ENCODE data around the gene C9orf152.

C9orf152 gene

GRCh38 chr9:110180511-110181434 lies 27.2 kb downstream of the C9orf152 start:
- DNase-seq = no peak

DNA sequence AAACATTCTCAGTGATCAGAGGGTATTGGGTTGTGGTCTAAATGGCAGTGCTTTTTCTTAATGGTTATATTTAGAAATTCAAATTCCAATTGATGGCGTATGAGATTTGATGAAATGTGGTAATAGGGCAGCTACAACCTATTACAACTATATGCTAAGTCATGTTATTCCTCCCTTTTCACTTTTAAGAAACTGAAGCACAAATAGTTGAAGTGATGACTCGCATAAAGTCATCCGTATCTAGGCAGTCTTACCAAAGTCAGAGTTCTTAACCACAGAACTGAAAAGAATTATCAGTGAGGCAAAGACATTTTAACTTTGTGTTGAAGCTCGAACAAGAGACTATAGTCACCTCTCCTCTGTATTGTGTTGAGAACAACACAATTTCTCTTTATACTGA lies 28.2 kb downstream of the C9orf152 start:
- DNase-seq = no peak

DNA sequence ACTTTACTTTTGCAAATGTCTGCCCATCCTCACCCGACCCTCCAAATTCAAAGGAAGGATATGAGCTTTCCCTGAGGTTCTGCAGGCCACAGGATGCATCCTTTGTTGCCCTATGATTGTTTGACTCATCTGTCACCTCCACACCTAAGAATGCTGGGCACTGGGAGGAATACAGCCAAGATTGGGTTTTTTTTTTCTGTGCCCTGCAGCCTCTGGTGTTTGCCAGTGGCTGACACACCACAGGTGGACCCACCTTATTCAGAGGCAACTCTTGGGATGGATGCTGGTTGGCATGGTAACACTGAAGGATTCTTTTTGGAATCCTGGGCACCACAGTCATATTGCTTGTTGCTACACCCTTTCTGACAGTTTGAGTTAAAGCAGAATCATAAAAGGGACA lies 29.7 kb downstream of the C9orf152 start:
- no peak for DNase-seq

DNA sequence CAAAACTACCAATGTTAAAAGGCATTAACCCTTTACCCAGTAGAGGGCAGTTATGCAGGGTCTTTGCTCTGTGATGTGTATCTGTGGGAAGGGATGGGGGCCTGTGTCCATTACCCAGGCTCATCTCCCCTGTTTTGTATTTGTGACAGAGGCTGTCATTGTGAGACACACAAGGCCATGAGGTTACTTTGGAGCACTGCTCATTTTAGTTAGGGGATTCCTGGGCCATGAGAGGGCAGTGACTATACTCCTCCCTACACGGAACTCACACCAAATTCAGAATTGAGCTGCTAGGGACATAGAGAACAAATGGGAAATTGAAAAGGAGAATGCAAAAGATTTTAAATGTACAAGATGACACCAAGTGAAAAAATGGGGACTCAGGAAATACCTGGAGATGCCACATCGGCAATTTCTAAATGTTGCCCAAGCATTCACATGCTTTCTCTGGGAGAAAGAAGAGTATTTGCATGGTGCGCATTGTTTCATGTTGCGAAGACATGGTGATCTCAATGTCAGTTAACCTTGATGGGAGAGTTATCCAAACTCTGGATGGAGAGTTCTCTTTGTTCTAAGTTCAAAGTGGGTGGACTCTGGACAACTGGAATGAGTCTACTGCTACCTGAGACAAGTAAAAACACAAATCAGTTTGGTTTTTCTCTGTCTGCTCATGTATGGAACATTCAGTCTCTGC lies 32.5 kb downstream of the C9orf152 start:
- no peak for DNase-seq

DNA sequence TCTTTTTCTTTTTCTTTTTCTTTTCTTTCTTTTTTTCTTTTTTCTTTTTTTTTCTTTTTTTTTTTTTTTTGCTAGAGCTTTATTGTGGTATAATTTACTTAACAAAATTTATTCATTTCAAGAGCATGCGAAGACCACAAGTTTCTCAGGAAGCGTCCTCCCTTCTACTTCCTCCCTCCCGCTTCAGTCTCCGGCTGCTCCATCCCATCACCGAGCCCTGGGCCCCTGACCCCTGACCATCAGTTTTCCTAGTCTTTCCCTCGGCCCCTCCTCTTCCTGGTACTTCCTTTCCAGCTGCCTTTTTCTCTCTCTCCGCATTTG lies 34.7 kb downstream of the C9orf152 start:
- no peak for DNase-seq

- DNase-seq = peak; percentile 9 to 24
These were observed 37.4 kb downstream of the C9orf152 start for GRCh38 chr9:110170357-110171257.

- no peak for DNase-seq
These were observed 39.5 kb downstream of the C9orf152 start for GRCh38 chr9:110168486-110168885.

DNA sequence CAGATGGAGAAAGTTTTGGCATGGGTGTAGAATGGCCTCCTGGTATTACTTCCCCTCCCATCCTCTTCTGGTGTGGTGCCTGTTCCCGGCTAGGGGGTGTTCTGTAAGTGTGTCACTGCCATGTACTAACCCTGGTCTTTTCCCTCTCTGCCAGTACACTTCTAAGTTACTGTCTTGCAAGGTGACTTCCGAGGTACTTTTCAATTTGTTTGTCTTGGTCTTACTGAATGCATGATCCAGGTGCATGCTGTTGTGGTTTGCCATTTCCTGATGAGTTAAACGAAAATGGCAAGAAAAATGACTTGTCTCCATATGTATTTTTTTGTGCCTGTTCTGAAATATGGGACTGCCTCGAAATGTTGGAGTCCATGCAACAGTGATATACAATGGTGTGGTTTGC lies 46.0 kb downstream of the C9orf152 start:
- DNase-seq = no peak

DNA sequence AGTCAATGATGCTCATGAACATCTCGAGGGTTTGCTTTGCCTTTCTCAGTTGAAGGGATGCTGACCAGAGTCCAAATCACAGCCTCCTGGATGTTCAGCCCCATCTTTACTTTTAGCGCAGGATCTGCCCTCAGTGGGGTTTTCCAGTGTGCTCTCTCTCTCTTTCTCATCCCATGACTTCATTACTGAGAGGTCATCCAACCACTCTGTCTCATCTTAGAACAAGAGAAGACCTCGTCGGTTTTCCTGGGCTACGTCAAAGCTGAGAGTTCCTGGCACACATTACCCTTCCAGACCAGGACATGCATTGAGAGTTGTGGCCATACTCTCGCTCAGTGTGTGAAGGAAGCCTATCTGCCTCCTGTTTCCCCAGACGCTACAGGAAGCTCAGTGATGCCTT lies 47.3 kb downstream of the C9orf152 start:
- no peak for DNase-seq

- no peak for DNase-seq
These were observed 47.8 kb downstream of the C9orf152 start for GRCh38 chr9:110160123-110160522.

- DNase-seq = no peak
These were observed 49.9 kb downstream of the C9orf152 start for GRCh38 chr9:110157823-110158664.

DNA sequence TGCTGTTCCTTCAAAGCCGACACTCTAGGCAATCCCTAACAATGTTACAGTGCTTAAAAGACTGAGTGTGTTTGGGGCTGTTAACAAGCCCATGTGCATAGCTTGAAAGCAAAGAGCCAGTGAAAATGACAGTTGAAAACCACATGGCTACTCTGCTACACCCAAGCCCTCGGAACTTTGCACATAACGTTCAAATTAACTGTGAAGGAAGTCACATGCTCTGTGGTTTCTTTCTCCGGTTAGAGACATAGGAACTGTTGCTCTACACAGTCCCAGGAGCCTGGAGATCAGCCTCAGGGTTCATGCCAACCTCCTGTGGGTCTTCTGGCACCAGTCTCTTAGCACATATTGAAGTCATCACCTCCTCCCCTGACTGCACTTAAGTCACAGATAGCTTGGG lies 51.1 kb downstream of the C9orf152 start:
- peak; percentile 69 to 83 for DNase-seq

GRCh38 chr9:110156416-110156815 lies 51.5 kb downstream of the C9orf152 start:
- no peak for DNase-seq

DNA sequence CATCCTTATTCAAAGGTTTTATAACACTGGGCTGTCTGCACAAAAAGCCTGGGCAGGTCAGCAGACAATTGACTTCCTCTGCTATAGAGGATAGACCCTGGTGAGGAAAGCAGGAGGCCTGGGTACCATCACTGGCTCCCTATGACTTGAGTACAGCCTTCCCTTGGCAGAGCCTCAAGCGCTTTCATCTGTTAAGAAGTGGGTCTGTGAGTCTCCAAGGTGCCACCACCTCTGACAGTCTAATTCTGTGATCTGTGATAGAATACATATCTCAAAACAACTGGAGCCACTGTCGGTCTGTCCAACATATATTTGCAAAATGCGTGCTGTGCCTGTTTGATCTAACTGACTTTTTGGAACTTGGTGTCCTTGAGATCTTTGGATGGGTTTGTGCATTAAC lies 52.2 kb downstream of the C9orf152 start:
- DNase-seq = no peak

DNA sequence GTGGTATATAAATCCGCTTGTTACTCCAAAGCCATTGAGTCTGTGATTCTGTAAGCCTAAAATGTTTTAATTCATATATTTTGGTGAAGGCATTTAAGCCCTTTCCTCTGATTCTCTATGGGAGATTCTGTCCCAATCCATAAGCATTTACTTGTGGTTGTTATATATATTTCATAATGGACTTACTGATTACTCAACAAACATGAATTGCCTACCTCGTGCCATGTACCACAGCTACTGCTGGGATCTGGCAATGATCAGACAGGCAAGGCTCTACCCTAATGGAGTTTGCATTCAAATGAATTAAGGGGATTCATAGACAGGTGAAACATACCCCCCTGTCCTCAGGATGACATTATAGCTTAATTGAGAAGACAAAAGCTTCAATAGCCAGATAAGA lies 54.5 kb downstream of the C9orf152 start:
- peak; percentile 13 to 41 for DNase-seq

DNA sequence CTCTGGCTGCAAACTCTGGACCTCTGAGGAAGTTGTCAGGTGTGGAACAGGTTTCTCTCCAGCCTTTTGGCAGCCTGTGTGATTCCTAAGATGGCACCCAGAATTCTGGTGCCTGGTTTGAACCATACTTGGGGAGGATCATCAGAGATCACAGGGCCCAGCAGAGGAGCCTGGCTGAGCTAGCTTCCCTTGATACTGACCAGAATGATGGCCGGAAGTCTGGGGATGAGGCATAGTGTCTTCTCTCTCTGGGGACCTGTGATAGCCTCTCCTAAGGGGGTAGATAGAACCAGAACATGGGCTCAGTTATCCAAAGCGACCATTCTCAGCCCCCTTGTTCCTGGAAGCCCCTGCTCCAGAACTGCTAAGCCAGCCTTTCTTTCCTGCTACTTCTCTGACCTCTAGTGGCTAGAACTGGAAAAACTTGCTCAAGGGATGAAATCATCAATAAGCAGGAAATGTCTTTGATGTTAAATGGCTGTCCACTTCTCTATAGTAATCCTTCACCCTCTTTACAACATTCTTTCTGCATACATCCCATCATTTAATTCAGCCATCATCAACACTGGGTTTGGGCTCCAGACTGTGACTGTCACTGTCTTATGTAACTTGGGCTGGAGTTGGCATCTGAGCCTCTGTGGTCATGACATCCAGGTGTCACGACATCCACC lies 55.1 kb downstream of the C9orf152 start:
- DNase-seq = peak; percentile 53 to 60

Measured in inflammatory macrophage (primary cell).